ENCODE data around the gene DIAPH2.

DNA sequence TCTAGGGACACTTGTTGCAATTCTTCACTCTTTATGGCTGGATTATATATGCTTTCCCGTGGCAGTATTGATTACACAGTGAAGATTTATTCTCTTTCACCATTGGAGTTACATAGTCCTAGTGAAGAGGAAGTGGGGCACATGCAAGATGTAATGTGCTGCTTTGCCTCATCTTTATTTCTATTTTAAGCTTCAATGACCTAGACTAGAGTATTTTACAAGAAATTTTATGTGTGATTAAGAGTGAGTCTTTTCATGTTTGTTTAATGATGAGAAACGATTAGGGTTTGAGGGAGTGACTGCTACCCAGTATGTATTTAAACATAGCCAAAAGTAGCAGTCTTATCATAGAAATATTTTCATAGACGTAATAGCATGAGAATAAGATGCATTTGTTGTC is 30.8 kb downstream of the DIAPH2 start:
- no peak for TF ChIP-seq POLR2A (IDR thresholded peaks at IDR 0.05; ENCODE audit: low read depth, low read length)
- no peak for TF ChIP-seq POLR2AphosphoS5 (IDR thresholded peaks at IDR 0.05; ENCODE audit: low read depth, low read length)
- TF ChIP-seq TAF1 (IDR thresholded peaks at IDR 0.05; ENCODE audit: low read depth, low read length), result no peak
- TF ChIP-seq POU2F2 (IDR thresholded peaks at IDR 0.05; ENCODE audit: low read depth, low read length), result no peak

Measured in GM12891 (cell line).